ENCODE measurements around the gene RABEPK. TPM values are rescaled to one million over a fixed set of nuclear protein-coding genes. Genes with fewer than 3 reads are reported as not detected.
A peak's percentile ranks its signal among the peaks of the same experiment; 100 is the strongest.
"Not testable (repeated sequence)": the region's sequence is repeated elsewhere in the genome, so short reads cannot be mapped to it uniquely, and the experiment has no call there.

RABEPK gene
- total RNA-seq, 1 experiment from 2014 or later = 74.2 TPM

DNA sequence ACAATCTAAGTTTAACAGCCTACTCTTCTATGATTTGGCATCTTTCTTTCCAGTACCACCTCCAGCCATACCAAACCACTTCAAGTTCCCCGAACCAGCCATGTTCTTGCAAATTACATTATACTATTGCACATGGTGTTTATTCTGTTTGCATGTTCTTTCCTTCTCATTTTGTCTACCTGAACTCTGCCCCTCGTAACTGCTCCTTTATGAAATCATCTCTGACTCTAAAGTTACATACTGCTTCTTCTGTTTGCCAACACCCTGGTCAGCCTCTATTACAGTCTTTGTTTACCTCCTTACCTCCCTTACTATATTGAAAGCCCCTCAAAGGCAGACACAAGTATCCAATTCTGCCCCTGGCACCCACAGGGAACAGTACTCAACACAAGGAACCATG is 16.8 kb upstream of the RABEPK start:
- no peak for DNase-seq
- peaks cover 12% of the 10 kb centered on the region for H3K36me3 ChIP-seq
- no peaks in the 10 kb centered on the region for H3K27me3 ChIP-seq
- no peak overlapping the region for H3K4me3 ChIP-seq
- no peaks in the 10 kb centered on the region; the same call in 1 of the 2 replicates for H3K9me3 ChIP-seq

DNA sequence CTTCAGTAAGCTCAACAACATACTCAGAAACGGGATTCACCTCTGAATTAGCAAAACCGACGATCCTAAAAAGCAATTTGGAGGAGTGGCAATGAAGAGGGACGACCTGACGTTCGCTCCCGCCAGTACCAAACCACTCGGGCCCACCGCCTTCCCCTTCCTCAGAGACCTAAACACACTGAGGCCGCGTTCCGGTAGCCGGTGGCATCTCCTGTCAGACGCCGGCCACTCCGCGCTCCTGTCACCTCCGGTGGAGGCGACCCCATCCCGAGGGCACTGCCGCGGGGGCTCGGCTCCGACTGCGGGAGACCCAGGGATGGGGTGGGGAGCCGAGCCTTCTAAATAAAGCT is 11.4 kb upstream of the RABEPK start:
- Histone ChIP-seq H3K9me3 (no peaks in the 10 kb centered on the region), H3K27me3 (no peaks in the 10 kb centered on the region), H3K36me3 (peaks cover 6% of the 10 kb centered on the region), H3K4me3 (peak overlapping the region; percentile 91)
- peak; percentile 20 for DNase-seq

DNA sequence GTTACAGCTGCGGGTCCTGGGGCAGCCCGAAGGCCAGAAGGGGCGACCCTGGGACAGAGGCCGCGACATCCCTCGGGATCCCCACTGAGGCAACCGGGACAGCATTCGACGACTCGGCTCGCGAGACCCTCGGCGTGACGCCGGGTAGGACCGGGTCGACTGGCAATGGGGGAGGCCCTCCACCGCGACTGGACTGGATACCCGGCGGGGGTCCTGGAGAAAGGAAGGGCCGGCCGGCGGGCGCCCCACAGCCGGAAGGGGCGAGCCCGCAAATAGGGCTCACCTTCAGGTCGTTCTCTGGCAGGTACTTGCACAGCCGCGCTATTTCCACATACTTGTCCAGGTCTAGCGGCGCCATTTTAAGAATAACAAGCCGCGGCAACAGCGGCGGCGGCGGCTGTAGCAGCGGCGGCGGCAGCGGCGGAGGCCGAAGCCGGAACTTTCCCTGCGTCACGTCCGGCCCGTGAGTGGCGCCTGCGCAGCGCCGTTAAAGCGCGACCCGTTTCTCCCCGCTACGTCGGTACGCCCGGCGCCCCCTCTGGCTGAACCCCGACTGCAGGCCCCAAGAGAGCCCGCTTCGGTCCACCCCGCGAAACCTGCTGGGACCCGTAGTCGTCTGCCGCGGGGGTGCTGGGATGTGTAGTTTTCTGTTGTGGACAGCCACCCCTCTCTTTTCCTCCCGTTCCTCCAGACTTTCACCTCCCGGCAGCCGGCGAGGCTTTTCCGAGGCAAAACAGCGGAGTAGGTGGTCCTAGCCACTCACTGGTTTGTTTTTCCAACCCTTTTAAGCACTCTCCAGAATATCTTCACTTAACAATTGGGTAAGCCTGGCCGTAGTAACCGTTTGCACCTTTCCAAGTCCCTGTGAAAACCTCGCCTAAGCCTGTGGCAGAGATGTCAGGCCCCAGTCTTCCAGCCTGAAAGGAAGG is 10.7 kb upstream of the RABEPK start, which contains the start of gene PPP6C:
TSS of gene PPP6C (minus strand) at position 443 of the 929 bp plus-strand sequence. CDS start at position 358, 85 bp downstream.
- H3K36me3 ChIP-seq = peaks cover 5% of the 10 kb centered on the region
- DNase-seq = peak; percentile 95
- H3K9me3 ChIP-seq = no peaks in the 10 kb centered on the region
- H3K27me3 ChIP-seq = no peaks in the 10 kb centered on the region
- H3K4me3 ChIP-seq = peak within 1 kb of the TSS; percentile 91

DNA sequence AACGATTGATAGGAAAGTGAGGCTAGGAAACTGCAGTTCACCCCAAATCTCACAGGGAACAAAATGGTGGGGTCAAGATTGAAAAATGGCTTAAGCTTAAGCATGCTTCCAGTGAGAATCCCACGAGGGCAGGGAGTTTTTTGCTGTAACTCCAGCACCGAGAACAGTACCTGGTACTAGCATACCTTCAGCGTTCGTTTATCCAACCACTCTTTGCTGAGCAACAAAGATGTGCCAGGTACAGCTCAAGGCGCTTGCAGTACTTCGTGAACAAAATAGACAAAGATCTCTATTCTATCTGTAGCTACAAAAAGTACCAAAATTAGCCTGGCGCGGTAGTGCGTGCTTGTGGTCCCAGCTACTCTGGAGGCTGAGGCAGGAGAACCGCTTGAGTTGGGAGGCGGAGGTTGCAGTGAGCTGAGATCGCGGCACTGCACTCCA is 10.0 kb upstream of the RABEPK start:
- H3K27me3 ChIP-seq = no peaks in the 10 kb centered on the region
- H3K9me3 ChIP-seq = no peaks in the 10 kb centered on the region
- H3K36me3 ChIP-seq = peaks cover 5% of the 10 kb centered on the region
- peak overlapping the region; percentile 91 for H3K4me3 ChIP-seq
- no peak for DNase-seq

DNA sequence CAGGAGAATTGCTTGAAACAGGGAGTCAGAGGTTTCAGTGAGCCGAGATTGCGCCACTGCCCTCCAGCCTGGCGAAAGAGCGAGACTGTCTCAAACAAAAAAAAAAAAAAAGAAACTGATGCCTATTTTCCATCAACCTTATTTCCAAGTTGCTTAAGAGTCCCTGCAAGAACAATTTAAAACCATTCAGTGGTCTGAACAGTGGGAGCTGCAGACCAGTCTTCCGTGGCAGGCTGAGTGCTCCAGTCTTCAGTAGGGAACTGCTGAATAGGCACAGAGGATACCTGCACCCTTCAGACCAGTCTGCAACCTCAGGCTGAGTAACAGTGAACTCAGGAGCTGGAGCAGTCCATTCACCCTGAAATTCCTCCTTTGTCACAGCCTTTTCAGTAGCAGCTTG is 5.9 kb upstream of the RABEPK start:
- not testable (repeated sequence) for H3K27me3 ChIP-seq, H3K4me3 ChIP-seq, DNase-seq, H3K36me3 ChIP-seq, H3K9me3 ChIP-seq

DNA sequence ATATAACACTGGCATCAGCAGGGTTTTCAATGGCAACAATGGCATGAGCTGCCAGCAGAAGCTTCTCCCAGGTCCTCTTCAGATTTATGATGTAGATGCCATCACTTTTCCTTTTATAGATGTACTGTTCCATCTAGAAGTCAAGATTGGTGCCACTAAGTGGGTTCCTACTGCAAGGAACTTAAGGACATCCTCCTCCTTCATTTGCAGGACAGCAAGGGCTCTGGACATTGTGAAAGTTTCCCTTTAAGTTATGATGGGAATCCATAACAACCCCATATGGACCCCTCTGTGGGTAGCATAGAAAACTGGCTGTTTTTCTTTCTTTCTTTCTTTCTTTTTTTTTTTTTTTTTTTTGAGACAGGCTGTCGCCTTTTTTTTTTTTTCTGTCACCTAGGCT is 4.8 kb upstream of the RABEPK start:
- DNase-seq, H3K36me3 ChIP-seq, H3K9me3 ChIP-seq: not testable (repeated sequence)

DNA sequence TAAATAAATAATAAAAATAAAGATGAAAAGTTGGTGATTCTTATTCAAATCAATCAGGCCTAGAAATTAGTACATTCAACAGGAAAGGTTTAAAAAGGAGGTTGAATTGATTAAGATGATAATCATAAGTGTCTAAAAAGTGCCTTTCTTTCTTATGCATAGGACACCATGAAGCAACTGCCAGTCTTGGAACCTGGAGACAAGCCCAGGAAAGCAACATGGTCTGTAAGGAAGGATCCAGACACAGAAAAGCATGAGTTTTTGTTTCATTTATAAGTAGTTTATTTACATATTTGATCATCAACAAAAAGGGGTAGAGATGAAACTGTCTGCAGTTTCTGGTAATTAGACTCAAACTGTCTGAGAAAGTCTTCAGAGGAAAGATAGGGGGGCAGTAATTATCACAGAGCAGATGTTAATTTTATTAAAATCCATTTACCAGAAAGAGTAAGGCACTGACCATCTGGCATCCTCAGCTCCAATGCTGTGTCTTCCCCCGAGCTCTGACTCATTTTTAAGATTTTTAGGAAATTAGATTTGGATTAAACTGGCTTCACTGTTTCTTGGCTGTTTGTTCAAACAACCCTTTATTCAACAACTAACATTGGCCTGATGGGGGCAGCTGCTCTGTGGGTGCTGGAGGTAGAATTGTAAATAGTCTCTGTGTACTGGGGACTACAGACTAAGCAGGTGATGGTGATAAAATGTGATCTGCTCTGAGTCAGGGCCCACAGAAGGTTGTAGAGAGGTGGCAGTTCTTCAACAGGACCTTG is 2.7 kb downstream of the RABEPK start:
- Histone ChIP-seq H3K36me3 (peaks cover 31% of the 10 kb centered on the region), H3K9me3 (no peaks in the 10 kb centered on the region), H3K27me3 (no peaks in the 10 kb centered on the region), H3K4me3 (no peak overlapping the region)
- DNase-seq = no peak

More for the DNA sequence above, 4.8 kb upstream of the RABEPK start:
- H3K27me3 ChIP-seq, H3K4me3 ChIP-seq: not testable (repeated sequence)

DNA sequence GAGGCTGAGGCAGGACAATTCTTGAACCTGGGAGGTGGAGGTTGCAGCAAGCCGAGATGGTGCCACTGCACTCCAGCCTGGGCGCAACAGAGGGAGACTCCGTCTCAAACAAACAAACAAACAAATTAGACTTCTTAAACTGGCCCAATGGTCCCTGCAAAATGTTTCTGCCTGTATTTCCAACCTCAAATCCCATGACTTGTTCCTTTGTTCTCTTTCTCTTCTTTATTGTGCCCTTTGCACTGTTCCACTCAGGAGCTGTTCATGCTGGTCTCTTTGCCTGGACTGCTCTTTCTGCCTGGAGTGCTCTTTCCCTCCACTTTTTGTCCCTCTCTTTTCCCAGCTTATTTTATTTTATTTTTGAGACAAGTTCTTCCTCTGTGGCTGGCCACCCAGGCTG is 4.1 kb downstream of the RABEPK start:
- H3K4me3 ChIP-seq = no peak overlapping the region
- no peak for DNase-seq
- no peaks in the 10 kb centered on the region for H3K9me3 ChIP-seq

DNA sequence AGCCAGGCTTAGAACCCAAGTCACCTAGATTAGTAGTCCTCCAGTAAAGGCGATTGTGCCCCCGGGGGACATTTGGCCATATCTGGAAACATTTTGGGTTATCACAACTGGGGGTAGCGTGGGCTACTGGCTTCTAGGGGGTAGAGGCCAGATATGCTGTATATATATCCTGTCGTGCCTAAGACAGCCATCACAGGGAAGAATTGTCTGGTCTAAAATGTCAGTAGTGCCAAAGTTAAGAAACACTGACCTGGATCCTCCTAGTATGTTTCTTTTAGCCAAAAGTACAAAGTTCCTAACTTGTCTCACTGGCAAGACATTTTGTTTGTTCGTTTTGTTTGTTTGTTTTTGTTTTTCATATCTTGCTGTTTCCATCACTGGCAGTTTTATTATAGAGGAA is 13.8 kb downstream of the RABEPK start:
- Histone ChIP-seq H3K36me3 (peaks cover 37% of the 10 kb centered on the region), H3K27me3 (no peaks in the 10 kb centered on the region), H3K4me3 (no peak overlapping the region), H3K9me3 (no peaks in the 10 kb centered on the region)
- no peak for DNase-seq

More for the DNA sequence above, 4.1 kb downstream of the RABEPK start:
- Histone ChIP-seq H3K27me3 (no peaks in the 10 kb centered on the region), H3K36me3 (peaks cover 32% of the 10 kb centered on the region)

DNA sequence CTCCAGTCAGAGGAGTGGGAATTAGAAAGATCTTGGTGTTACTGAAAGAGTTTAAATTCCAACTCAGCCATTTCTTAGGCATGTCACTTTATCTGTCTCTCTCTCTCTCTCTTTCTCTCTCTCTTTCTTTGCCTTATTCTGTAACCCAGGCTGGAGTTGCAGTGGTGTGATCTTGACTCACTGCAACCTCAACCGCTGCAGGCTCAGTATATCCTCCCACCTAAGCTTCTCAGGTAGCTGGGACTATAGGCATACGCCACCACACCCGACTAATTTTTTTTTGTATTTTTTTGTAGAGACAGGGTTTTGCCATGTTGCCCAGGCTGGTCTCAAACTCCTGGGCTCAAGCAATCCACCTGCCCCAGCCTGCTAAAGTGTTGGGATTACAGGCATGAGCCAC is 18.3 kb downstream of the RABEPK start:
- no peaks in the 10 kb centered on the region for H3K27me3 ChIP-seq
- H3K9me3 ChIP-seq = no peaks in the 10 kb centered on the region
- H3K4me3 ChIP-seq = no peak overlapping the region
- no peak for DNase-seq
- H3K36me3 ChIP-seq = peaks cover 25% of the 10 kb centered on the region

DNA sequence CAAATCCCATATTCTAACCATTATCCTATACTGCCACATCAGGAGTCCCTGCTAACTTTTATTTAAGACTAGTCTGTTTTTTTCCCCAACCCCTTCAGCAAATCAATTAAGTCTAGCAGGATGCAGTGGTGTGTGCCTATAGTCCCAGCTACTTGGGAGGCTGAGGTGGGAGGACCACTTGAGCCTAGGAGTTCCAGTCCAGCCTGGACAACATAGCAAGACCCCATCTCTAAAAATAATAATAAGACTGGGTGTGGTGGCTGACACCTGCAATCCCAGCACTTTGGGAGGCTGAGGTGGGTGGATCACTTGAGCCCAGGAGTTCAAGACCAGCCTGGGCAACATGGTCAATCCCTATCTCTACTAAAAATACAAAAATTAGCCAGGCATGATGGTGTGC is 24.5 kb downstream of the RABEPK start:
- H3K9me3 ChIP-seq, DNase-seq, H3K4me3 ChIP-seq, H3K27me3 ChIP-seq: not testable (repeated sequence)
- H3K36me3 ChIP-seq = peaks cover 21% of the 10 kb centered on the region

DNA sequence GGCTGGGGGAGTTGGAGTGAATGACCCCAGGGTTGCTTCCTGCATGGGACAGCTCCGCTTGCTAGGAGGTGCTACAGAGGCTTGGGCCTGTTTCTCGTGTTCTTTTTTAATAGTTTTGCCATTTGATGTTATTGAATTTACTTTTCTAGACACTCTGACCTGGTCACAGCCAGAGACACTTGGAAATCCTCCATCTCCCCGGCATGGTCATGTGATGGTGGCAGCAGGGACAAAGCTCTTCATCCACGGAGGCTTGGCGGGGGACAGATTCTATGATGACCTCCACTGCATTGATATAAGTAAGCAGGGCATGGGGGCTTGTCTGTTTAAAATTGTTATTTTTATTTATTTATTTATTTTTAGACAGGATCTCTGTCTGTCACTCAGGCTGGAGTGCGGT is 27.4 kb downstream of the RABEPK start:
- H3K9me3 ChIP-seq = no peaks in the 10 kb centered on the region
- H3K36me3 ChIP-seq = peaks cover 28% of the 10 kb centered on the region
- DNase-seq = no peak
- no peaks in the 10 kb centered on the region for H3K27me3 ChIP-seq
- H3K4me3 ChIP-seq = no peak overlapping the region

DNA sequence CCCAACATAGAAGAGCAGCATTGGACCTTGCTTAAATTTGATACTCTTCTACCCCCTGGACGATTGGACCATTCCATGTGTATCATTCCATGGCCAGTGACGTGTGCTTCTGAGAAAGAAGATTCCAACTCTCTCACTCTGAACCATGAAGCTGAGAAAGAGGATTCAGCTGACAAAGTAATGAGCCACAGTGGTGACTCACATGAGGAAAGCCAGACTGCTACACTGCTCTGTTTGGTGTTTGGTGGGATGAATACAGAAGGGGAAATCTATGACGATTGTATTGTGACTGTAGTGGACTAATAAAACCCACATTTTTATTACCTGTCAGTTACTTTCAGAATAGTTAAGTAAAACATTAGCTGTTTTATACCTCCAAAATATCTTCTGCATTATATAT is 33.3 kb downstream of the RABEPK start:
- peaks cover 62% of the 10 kb centered on the region for H3K36me3 ChIP-seq
- H3K27me3 ChIP-seq = no peaks in the 10 kb centered on the region
- H3K4me3 ChIP-seq = no peak overlapping the region
- H3K9me3 ChIP-seq = no peaks in the 10 kb centered on the region
- peak; percentile 75 for DNase-seq

DNA sequence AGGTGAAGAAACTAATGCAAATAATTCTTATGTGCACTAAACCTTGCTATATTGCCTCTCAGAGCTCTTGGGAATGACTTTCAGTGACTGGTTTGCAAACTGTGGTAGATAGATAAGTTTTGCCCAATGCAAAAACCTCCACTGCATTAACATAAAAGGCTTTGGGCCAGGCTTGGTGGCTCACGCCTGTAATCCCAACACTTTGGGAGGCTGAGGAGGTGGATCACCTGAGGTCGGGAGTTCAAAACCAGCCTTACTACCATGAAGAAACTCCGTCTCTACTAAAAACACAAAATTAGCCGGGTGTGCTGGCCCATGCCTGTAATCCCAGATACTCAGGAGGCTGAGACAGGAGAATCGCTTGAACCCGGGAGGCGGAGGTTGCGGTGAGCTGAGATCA is 33.8 kb downstream of the RABEPK start:
- not testable (repeated sequence) for H3K9me3 ChIP-seq, H3K4me3 ChIP-seq, DNase-seq, H3K27me3 ChIP-seq
- peaks cover 66% of the 10 kb centered on the region for H3K36me3 ChIP-seq

DNA sequence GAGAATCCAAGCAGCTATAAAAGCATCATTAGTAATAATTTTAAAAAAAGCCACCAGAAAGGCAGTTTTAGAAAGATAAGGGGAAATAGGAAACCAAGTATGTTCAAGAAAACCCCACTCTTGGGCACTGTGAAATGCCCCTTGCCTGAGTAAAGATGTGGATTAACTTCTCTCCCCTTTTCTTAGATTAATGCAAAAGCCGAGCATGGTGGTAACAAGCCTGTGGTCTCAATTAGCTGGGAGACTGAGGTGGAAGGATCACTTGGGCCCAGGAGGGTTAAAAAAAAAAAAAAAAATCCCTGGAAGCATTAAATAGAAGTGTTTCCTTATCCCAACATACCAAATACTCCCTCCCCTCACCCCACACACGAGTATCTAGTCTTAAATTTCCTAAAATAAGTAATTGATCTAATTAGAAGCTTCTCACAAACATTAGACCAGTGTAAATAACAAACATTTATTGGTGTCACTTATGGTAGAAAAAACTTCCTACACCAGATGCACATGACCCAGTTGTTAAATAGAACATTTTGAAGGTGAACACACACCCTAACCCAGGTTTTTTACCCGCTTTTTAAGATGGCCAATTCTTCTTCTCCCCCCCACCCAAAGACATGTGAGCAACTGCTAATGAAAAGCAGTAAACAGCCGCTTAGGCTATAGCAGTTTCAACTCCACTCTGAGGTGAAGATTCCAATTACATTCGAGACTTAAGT is 35.6 kb downstream of the RABEPK start:
- no peak for DNase-seq
- no peaks in the 10 kb centered on the region for H3K27me3 ChIP-seq
- no peak overlapping the region; the same call in 1 of the 2 replicates for H3K4me3 ChIP-seq
- peaks cover 79% of the 10 kb centered on the region for H3K36me3 ChIP-seq
- no peaks in the 10 kb centered on the region for H3K9me3 ChIP-seq

DNA sequence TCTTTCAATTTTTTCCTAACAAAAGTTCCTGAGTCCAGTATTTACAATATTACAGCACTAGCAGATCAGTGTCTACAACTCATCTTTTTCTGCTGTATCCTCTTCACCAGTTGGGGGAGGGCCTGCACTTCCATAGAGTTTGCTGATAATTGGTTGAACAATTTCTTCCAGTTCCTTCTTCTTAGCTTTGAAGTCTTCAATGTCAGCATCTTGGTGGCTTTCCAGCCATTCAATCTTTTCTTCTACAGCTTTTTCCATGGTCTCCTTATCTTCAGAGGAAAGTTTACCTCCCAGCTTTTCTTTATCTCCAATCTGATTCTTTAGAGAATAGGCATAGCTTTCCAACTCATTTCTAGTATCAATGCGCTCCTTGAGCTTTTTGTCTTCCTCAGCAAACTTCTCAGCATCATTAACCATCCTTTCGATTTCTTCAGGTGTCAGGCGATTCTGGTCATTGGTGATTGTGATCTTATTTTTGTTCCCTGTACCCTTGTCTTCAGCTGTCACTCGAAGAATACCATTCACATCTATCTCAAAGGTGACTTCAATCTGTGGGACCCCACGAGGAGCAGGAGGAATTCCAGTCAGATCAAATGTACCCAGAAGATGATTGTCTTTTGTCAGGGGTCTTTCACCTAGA is 36.3 kb downstream of the RABEPK start:
- DNase-seq, H3K9me3 ChIP-seq, H3K27me3 ChIP-seq: not testable (repeated sequence)
- H3K36me3 ChIP-seq = peaks cover 80% of the 10 kb centered on the region
- peak overlapping the region; percentile 8; the same call in 1 of the 2 replicates for H3K4me3 ChIP-seq

Measured in MG63 (cell line).